IPS-NIHi7 (cell line): Measurements from ENCODE around the gene DIP2B.
A peak's percentile ranks its signal among the peaks of the same experiment; 100 is the strongest.
"Not testable (repeated sequence)": the region's sequence is repeated elsewhere in the genome, so short reads cannot be mapped to it uniquely, and the experiment has no call there.

Source experiments
- DNase-seq: peaks from one replicate; pipeline ENCODE4 v3.0.0; 2012; ENCODE audit warnings: mixed read lengths; ENCODE audit errors: extremely low spot score

DIP2B gene, protein sequence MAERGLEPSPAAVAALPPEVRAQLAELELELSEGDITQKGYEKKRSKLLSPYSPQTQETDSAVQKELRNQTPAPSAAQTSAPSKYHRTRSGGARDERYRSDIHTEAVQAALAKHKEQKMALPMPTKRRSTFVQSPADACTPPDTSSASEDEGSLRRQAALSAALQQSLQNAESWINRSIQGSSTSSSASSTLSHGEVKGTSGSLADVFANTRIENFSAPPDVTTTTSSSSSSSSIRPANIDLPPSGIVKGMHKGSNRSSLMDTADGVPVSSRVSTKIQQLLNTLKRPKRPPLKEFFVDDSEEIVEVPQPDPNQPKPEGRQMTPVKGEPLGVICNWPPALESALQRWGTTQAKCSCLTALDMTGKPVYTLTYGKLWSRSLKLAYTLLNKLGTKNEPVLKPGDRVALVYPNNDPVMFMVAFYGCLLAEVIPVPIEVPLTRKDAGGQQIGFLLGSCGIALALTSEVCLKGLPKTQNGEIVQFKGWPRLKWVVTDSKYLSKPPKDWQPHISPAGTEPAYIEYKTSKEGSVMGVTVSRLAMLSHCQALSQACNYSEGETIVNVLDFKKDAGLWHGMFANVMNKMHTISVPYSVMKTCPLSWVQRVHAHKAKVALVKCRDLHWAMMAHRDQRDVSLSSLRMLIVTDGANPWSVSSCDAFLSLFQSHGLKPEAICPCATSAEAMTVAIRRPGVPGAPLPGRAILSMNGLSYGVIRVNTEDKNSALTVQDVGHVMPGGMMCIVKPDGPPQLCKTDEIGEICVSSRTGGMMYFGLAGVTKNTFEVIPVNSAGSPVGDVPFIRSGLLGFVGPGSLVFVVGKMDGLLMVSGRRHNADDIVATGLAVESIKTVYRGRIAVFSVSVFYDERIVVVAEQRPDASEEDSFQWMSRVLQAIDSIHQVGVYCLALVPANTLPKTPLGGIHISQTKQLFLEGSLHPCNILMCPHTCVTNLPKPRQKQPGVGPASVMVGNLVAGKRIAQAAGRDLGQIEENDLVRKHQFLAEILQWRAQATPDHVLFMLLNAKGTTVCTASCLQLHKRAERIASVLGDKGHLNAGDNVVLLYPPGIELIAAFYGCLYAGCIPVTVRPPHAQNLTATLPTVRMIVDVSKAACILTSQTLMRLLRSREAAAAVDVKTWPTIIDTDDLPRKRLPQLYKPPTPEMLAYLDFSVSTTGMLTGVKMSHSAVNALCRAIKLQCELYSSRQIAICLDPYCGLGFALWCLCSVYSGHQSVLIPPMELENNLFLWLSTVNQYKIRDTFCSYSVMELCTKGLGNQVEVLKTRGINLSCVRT (N-terminal part only)

DNA sequence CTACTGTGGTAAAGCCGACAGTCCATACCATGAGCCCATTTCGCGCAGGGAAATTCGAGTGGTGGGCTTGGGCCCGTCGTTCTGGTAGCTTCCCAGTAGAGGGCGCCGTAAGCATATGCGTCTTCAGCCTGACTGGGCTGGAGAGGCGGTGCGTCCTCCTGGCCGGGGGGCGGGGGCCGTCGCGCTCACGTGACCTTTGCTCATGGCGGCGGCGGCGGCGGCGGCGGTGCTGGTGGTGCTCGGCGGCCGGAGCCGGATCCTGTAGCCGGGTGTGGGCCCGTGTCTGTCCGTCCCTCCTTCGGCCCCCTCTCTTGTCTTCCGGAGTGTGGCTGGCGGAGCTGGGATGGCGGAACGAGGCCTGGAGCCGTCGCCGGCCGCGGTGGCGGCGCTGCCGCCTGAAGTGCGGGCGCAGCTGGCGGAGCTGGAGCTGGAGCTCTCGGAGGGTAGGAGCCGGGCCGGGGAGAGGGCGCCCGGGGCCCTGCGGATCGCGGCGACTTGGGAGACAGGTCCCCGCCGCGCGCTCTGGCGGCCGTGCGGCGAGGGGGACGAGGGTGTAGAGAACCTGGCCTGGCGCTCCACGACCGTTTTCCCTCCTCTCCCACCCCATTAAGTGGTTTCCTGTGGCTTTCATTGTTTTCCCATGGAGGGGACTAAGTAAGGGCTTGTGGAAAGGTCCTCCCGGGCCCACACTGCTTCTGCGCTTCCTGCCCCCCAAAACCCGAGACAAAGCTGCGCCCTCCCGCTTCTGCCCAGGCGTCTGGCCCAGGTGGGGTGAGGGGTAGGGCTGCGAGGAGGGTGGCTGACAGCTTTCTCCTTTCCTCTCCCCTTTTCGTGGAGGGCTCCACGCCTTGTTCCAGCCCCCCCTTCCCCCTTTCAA lies at the start of gene DIP2B:
DIP2B (plus strand) TSS at position 188 of the 877 bp plus-strand sequence; CDS start at position 344, 156 bp downstream.
- peak; percentile 93 for DNase-seq

DNA sequence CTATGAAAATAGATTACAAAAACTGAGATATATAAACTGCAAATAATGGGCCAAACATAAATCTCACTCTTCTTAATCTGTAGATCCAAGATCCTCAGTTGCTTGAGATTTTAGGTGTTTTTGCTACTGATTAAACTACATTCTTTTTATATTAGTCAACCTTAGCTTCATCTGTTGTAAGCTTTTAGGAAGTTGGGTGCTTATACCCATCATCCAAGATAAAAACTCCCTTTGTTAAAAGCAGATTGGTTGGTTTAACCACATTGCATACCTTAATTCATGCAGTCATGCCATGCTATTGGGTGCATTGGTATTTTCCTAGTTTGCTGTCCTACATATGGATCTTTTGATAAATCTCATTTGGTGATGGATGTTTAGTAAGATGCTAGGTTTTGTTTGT lies 46.2 kb upstream of the DIP2B start:
- DNase-seq, result no peak

- DNase-seq, result no peak
Measured at GRCh38 chr12:50467439-50467838, 37.3 kb upstream of the DIP2B start.

DNA sequence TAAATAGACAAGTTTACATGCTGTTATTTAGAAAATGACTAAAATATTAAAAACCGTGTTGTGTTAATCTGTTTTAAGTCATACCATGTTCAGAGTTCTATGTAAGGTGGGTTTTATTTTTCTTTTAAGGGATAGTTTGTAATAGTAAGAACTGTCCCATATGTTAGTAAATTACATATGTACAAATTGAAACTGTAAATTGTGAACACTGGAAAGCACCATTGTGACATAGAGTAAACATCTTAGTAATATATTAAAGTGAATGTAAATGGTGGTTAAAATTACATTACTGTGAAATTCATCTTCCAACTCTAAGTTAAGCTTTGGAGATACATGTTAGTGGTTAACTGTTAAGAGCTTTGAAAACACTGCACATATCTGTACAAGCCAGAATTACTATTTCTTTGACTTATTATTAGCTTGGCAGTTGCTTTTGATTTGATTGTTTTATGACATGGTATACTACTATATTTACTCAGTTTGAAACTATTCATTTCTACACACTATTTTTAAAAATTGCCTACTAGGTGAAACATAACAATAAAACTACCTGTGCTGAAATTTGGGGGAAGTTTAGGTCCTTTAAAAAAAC lies 27.4 kb upstream of the DIP2B start:
- DNase-seq, result no peak

DNA sequence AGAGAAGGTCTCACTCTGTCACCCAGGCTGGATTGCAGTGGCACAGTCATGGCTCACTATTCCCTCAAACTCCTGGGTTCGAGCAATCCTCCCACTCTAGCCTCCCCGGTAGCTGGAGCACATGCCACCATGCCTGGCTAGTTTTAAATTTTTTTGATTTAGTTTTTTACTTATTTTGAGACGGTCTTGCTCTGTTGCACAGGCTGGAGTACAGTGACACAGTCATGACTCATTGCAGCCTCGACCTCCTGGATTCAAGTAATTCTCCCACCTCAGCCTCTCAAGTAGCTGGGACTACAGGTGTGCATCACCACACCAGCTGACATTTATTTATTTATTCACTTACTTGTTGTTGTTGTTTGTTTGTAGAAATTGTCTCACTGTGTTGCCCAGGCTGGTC lies 22.2 kb upstream of the DIP2B start:
- no peak for DNase-seq

DNA sequence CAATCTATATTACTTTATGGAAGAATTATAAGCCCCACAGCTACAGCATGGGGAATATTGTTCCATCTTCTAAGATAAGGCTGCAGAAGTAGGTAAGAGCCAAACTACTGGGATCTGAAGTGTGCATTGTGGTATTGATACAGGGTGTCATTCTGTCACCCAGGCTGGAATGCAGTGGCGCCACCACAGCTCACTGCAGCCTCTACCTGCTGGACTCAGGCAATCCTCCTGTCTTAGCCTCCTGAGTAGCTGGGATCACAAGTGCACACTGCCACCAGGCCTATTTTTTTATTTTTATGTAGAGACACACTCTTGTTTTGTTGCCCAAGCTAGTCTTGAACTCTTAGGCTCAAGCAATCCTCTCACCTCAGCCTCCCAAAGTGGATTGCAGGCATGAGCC lies 21.3 kb upstream of the DIP2B start:
- DNase-seq, result no peak

GRCh38 chr12:50488801-50489200 lies 16.0 kb upstream of the DIP2B start:
- no peak for DNase-seq

DNA sequence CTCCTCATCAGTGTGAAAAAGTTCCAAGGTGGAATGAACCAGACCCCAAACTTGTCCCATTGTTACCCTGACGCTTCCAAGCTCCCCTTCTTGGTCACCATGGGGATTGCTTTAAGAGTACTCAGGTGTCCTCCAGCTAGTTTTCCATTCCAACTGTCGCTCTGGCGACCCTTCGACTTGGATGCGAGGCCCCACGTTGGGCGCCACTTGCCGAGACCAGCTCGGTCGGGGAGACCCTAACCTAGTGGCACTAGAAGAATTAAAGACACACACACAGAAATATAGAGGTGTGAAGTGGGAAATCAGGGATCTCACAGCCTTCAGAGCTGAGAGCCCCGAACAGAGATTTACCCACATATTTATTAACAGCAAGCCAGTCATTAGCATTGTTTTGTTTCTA lies 6.7 kb upstream of the DIP2B start:
- DNase-seq, result not testable (repeated sequence)

GRCh38 chr12:50505675-50506530 lies 1.1 kb downstream of the DIP2B start:
- no peak for DNase-seq

DNA sequence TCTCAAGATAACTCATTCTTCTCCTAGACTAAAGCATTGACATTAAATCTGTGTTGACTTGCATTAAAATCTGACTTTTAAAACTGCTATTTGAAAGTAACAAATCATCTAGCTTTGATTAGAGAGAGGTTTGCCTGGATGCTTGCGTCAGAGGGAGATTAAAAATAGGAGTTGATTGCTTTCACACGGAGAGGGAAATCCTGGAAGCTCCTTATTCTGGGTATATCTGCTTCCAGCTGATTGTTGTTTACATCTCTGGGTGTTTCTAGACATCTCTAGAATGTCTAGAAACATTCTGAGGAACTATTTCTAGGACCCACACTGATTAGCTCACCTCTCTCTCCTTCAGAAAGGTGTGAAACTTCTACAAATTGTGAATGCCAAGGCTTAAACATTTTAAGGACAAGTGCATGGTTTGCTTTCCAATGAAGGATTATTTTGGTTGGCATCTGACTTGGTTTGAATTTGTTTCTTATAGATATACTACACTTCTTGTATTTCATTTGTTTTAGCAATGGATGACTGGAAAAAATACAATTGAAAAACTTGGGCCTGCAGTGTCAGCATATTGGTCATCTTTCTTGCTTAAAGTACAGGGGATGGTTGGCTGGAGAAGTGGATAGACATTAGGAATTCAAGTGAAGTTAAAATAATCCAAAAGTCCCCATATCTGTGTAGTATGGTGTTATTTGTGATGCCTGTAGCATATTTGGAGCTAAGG lies 2.1 kb downstream of the DIP2B start:
- no peak for DNase-seq

DNA sequence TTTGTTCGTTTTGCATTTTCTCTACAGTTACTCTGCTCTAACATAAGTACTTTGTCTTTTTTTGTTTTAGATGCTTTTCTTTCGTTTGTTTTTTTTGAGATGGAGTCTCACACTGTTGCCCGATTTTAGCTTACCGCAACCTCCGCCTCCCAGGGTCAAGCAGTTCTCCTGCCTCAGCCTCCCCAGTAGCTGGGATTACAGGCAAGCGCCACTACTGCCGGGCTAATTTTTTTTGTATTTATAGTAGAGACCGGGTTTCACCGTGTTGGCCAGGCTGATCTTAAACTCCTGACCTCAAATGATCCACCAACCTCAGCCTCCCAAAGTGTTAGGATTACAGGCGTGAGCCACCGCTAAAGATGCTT lies 2.7 kb downstream of the DIP2B start:
- DNase-seq, result no peak

DNA sequence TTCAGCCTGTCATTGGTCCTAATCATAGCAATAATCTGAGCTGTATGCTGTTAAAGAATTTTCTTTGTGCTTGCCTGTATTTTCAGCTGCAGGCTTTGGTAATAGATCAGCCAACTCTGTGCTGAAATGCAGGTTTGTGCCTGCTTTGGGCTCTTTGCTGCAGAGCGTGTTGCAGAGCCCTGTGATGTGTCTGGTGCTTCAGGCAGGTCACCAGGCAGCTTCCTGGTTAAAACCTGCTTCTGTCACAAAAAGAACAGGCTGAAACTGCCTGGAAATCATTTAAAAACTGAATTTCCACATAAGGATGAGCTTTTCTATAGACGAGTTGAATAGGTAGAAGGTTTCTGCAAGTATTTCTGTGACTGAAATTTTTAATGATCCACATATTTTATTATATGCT lies 3.1 kb downstream of the DIP2B start:
- DNase-seq, result no peak

GRCh38 chr12:50508414-50508813 lies 3.6 kb downstream of the DIP2B start:
- DNase-seq, result no peak

GRCh38 chr12:50508970-50509663 lies 4.3 kb downstream of the DIP2B start:
- DNase-seq, result no peak

- no peak for DNase-seq
Measured at GRCh38 chr12:50514526-50515276, 9.9 kb downstream of the DIP2B start.

DNA sequence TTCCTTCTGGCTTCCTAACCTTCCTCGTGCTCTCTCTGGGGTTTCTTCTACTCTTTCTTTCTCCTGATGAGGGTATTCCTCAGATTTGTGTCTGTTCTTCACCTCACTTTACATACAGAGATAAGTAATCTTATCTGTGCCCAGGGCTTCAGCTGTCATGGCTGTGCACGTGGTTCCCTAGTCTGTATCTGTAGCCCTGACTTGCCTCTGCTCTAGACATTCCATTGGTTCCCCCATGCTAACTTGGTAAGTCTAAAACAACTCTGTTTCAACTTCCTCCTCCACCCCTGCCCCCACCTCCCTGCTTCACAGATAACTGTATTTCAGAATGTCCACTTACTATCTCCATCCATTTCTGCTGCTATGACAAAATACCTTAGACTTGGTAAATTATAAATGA lies 10.8 kb downstream of the DIP2B start:
- no peak for DNase-seq

DNA sequence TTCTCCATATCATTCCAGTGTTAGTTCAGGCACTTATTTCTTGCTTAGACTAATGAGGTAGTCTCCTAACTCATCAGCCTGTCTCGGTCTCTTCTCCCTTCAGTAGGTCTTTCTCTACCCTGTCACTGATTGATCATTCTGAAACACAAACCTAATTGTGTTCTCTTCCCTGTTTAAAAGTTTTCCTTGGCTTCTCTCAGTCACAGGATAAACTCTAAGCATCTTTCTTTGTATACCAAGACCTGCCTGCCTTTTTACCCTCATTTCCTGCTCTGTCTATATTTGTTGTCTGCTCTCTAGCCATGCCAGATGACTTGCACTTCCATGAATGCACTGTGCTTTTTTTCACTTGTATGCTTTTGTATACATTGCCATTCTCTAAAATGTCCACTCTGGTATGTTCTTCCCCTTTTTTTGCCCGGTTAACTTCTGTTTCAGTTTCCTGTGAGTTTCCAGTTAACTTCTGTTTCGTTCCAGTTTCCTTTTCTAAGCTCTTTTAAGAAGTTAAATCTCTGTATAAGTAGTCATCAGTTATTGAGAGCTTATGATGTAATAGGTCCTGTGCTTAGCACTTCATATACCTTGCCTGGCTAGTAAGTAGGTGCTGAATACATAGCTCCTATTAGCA lies 12.8 kb downstream of the DIP2B start:
- no peak for DNase-seq
